Activated CD4-positive, alpha-beta T cell treated with anti-CD3 and anti-CD28 coated beads, Interleukin-2, amount 50 U/mL, for 24 hours (primary cell): Measurements from ENCODE around the gene SYP.

Experiments used
- DNase-seq, 2 donors: peaks; one replicate each; pipeline ENCODE4 v3.0.0-alpha.2; 2020; ENCODE audit warnings: low read depth in 1 of 2, low spot score in 1 of 2

Gene SYP

GRCh38 chrX:49199906-49200771, at the start of gene SYP:
Gene SYP, minus strand, starts transcription at chrX:49200193. Its CDS starts 7 bp downstream, at chrX:49200186.
- peak; percentile 70 to 76 for DNase-seq

- DNase-seq, result no peak
These were observed 49.6 kb upstream of the SYP start for GRCh38 chrX:49249616-49250015.

GRCh38 chrX:49249071-49249470, 49.1 kb upstream of the SYP start:
- no peak for DNase-seq

GRCh38 chrX:49247916-49248811, 48.2 kb upstream of the SYP start:
- DNase-seq, result no peak

- no peak for DNase-seq
These were observed 47.4 kb upstream of the SYP start for GRCh38 chrX:49247346-49247745.

GRCh38 chrX:49246541-49246940, 46.5 kb upstream of the SYP start:
- DNase-seq, result no peak

GRCh38 chrX:49244207-49244606, 44.2 kb upstream of the SYP start:
- DNase-seq, result no peak

GRCh38 chrX:49243166-49243565, 43.2 kb upstream of the SYP start:
- DNase-seq, result no peak

- DNase-seq, result no peak
These were observed 42.6 kb upstream of the SYP start for GRCh38 chrX:49242545-49243066.

GRCh38 chrX:49238735-49239134, 38.7 kb upstream of the SYP start:
- DNase-seq, result no peak

GRCh38 chrX:49237060-49237459, 37.1 kb upstream of the SYP start:
- DNase-seq, result no peak

GRCh38 chrX:49233887-49234555, 34.0 kb upstream of the SYP start:
- DNase-seq, result no peak

GRCh38 chrX:49233176-49233575, 33.2 kb upstream of the SYP start, which contains the start of gene CACNA1F:
Gene CACNA1F, minus strand, starts transcription at chrX:49233340. Its CDS starts 31 bp downstream, at chrX:49233309.
- DNase-seq, result no peak

- no peak for DNase-seq
These were observed 32.5 kb upstream of the SYP start for GRCh38 chrX:49232525-49232924.

- no peak for DNase-seq
These were observed 31.5 kb upstream of the SYP start for GRCh38 chrX:49231333-49232000.

GRCh38 chrX:49230500-49231232, 30.7 kb upstream of the SYP start:
- DNase-seq, result peak; percentile 14 to 17

- no peak for DNase-seq
These were observed 28.2 kb upstream of the SYP start for GRCh38 chrX:49228185-49228584.

GRCh38 chrX:49227726-49228125, 27.7 kb upstream of the SYP start:
- DNase-seq, result no peak

GRCh38 chrX:49226946-49227345, 27.0 kb upstream of the SYP start:
- DNase-seq, result no peak

GRCh38 chrX:49225858-49226257, 25.9 kb upstream of the SYP start:
- no peak for DNase-seq
